NCI-H2107 treated with DMSO at 0.1 percent for 48 hours (cell line): ENCODE results near the gene ARAP2.
"Not testable (repeated sequence)": the region's sequence is repeated elsewhere in the genome, so short reads cannot be mapped to it uniquely, and the experiment has no call there.

Experiments
- DNase-seq: peaks from one replicate; lab custom pipeline; 2025; ENCODE audit not compliant: unreplicated experiment; lab: John Stamatoyannopoulos, UW

The ARAP2 gene

DNA sequence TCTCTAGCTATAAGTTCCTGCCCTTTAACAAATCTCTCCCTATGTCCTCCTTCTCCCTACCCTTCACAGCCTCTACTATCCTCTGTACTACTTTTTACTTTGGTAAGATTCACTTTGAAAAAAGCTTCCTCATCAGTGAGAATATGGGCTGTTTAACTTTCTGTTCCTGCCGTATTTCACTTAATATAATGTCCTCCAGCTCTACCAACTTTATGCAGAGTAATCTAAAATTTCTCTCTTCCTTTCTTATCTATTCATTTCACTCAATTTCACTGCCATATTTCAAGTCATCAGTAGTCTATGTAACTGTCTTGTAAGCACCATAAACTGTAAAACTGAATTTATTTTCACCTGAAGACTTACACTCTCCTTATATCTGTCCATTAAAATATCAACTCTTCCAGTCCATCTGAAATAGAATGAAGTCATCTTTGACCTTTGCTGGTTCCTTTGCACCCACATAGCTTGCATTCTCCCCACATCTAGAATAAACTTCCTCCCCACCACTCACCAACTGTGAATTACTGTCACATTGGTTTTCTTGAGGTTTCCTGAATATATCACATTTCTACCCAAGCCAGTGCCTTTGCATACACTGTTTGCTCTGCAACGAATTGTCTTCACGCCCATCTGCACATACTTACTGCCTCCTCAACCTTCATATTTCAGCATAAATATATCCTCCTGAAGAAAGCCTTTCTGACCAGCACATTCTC is 54.6 kb downstream of the ARAP2 start:
- DNase-seq: no peak

DNA sequence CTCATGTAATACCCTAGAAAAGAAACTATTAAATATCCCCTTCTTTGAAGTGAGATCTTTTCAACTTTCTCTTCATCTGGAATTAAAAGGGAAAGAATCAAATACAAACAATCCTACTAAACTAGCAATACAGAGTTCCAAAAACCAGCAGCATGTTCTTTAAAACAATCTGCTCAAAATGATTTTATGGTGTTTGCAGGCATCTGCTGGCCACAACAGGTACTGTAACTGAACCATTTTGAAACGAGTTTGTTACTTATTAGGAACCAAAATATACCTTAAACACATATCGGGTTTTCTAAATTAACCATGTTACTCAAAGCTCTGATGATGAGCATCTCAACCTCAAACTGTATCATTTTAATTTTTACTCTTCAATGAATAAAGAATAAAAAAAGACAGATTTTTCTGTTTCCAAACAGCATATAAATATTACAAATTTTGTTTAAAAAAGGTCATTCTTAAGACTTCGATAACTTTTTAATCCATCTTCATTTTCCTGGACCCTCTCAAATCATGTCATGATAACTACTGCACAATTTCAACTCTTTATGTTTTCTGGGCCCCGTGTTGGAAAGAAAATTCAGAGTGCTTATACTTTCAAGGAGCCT is 56.5 kb downstream of the ARAP2 start:
- DNase-seq: peak; percentile 5

DNA sequence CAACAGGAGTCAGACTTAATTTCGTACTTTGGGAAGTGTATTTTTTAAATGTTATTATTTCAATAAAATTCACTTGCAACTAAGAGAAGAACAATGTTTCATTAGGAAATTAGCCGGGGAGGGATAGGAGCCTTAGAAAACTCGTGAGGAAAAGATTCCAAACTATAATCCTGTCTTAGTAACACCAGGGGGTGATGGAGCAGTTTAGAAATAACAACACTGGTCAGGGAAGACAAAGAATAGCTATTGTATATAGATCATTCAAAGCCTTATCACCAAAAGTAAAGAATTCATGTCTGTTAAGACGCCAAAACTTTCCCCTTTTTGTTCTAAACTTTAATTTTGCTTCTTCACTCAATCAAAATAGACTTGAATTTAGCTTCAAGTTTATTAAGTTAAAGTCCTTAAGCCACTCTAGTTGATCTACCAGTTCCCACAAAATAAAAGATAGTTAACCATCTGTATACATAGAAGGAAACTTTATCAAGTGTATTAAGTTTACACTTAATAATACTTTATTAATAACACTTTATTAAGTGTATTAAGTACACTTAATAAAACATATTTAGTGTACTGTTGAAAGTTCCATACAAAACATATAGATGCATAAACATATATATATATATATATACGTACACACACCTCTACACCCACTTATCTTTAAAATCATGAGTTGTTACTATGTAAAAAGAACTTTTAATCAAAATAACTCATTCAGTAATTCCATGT is 60.5 kb downstream of the ARAP2 start:
- DNase-seq: no peak

DNA sequence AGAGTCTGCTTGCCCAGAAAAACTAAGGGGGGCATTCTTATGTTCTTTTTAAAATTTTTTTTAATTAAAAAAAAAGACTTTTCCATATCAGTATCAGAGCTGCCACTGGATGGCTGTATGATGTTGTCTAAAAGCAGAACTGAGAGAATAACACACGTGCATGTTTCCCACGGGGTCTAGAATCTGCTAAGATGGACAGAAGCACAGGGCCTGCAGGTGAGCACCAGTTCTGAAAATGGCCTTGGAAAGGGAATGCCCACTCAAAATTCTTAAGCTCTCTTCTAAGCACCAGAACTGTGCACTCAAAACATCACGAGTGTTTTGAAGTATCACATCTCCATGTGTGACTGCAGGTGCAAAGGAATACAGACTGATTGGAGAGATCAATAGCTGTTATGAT is 61.1 kb downstream of the ARAP2 start:
- no peak for DNase-seq

DNA sequence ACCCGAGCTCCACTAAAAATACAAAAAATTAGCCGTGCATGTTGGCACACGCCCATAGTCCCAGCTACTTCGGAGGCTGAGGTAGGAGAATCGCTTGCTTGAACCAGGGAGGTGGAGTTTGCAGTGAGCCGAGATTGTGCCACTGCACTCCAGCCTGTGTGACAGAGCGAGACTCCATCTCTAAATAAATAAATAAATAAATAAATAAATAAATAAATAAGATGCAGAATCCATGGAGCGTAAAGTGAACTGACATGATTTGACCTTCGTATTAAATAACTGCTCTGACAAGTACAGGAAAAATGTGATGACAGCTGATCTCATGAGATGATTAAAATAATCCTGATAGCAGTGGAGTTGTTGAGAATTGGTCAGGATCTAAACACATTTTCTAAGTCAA is 62.0 kb downstream of the ARAP2 start:
- DNase-seq: not testable (repeated sequence)

DNA sequence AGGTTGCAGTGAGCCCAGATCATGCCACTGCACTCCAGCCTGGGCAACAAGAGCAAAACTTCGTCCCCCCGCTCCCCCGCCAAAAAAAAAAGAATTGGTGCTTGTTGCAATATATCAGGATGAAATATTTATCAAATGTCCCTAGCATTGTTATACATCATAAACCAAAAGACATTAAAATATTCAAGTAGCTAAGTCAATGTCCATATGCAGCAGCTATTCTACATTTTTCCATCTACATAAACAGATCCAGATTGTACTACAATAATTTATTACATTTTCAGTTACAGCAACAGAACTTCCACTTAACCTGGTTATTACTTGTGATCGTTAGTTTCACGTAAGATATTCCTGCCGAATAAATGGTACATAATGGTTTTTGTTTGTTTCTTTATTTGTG is 64.1 kb downstream of the ARAP2 start:
- no peak for DNase-seq

DNA sequence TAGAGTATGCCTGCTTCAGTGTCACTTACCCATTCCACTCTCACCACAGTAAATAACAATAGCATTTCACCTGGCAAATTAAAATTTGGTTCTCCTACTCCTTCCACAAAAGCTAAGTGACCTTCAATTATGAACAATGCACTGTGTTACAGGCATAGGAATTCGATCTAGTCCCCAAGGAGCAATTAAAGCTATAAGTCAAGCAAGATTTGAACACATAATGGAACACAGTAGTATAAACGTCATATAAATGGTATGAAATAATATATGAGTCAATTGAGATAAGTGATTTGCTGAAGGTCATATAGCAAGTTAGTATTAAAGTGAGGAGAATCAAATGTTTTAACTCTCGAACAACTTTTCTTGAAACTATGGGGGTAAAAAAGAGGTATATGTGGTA is 65.8 kb downstream of the ARAP2 start:
- peak; percentile 21 for DNase-seq

DNA sequence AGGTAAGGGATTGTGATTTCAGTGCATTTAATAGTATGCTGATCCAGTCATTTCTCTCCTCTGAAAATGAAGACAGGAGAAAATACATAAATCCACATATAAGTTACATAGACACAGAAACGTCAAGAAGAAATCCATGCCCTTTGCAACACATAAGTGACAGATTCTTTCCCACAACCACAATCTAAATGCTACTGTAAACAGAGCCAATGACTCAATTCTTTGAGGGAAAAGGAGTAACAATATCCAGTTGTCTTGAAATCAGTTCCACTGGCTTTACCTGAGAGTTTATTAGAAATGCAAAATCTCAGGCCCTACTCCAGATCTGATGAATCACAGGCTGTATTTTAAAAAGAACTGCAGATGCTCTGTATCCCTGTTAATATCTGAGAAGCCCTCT is 66.4 kb downstream of the ARAP2 start:
- DNase-seq: no peak

DNA sequence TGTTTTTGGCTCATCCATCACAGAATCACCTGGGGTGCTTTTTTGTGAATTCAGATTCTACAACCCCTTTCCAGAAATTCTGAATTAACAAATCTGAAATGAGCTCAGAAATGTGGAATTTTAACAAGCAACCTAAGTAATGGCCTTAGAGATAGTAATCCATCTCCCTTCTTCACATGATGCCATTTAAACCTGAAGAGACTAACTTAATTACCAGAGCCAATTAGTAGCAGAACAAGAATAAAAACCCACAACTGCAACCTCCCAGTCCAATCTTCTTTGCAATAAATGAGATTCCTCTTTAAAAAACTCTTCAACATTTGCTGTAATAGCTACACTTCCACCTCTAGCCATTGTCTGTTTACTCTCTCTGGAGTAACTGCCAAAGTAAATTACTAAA is 69.7 kb downstream of the ARAP2 start:
- no peak for DNase-seq

DNA sequence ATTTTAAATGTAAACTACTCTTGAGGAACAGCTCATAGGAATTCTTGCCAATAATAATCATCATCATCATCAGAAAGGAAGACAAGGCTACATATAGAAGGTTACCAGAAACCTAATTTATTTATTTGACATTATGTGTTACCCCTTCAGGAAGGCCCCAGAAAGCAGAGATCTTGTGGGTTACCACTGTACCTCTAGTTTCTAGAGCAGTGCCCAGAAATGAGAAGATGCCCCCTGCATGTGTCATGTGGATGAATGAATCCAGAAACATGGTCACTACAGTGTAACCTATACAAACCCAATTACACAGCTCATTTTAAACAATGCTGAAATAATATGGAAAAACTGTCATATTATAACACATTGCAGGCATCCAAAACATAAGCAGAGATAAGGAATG is 70.4 kb downstream of the ARAP2 start:
- no peak for DNase-seq

DNA sequence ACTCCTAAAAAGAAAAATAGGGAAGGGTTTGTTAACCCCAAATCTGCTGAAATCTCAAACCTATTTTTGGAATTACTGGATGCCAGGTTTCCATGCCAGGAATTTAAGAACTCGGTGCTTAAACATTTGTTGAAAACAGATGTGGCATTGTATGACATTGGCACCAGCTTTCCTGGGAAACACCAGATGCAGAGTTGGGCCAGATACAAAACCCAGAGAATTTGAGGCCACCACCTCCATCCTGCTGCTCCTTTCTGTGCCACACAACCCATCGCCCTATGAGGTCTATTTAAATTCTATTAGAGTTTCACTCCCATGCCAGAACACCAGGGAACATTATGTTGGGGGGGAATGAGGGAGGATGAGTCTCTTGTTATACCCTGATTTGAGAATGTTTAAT is 71.7 kb downstream of the ARAP2 start:
- DNase-seq: no peak

DNA sequence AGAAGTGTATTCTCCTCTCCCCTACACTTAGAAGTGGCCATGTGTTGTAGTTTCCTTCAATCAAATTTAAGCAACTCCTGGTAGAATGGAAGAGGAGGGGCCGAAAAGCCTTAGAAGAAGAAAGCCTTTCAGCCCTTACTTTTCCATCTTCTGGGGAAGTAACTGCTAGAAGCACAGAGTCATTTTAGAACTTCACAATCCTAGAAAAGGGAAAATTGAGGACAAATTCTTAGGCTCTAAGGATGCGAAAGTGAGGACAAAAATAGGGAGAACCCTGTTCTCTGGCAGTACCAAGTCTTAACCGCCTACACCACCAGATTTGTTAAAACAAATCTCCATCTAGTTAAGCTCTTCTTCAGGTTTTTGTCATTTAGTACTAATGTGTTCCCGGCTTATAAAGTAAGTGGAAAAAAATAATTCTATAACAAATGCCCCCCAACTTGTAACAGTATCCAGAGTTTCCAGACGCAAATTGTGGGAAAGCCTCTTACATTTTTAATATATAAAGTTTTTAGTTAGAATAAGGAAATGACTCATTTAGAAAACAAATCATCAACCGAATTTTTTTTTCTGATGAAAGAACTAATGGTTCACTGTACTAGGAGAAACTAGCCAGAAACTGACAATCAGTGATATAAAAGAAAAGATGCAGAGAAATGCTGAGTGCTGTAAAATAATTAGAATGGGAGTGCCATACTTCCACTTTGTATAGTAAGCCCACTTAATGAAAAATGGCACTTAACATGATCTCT is 76.0 kb downstream of the ARAP2 start:
- no peak for DNase-seq

DNA sequence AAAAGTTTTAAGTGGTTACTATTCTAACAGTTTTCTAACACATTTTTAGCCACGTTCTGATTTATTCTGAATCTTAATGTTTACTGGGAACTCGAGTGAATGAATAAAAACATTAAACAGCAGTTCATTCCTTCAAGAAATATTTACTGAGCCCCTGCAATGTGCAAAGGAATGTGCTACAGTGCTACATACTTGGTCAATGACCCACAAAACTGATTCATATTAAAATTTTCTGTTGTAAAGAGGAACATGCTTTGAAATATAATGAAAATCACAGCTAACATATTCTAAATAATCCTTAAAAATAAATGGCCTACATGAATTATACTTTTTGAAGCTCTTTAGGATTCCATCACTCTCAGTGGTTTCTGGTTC is 78.7 kb downstream of the ARAP2 start:
- no peak for DNase-seq

DNA sequence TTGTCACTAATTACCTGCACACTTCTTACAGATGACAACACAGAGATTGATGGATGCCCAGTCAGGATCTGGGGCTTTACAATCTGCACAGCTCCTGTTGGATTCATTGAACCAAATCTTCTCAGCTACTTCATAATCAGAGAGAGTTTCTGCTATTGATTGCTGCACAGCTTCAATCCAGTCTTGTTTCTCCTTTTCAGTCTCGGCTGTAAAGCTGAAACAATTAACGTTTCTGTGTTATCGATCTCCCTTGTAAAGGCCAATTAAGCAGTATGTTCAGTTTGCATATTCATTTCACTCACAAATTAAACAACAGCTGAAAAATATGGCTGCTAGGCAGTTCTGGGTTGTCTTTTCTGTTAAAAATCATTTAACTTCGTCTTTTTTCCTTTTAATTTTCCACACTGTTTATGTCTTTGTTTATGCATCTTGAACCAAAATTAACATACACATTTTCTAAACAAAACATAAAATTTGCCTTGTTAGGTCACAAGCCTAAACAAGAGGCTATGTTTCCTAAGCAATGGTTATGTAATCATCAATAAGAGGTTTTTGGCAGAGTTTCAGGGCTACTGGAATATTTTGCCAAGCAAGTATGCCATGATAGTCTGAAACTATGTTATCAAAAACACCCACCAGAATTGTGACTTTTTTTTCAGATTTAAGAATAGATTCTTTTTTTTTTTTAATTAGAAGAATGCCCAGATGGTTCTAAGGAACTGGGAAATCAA is 79.2 kb downstream of the ARAP2 start:
- no peak for DNase-seq

DNA sequence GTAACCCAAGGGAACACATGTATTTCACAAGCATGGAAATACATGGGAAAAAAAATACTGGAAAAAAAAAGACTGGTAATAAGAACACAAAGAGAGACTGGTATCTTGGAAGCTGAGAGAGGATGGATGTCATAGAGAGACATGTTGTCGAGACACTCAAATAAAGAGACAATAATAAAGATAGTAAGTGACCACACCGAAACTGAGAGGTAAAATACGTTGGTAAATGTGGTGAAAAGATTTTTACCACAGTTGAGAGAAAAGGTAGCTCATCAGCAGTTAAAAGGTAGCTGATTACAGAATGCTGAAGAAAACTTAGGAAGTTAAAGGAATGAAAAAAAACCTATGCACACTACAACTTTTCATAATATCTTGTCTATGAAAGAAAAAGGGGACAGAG is 81.1 kb downstream of the ARAP2 start:
- no peak for DNase-seq

DNA sequence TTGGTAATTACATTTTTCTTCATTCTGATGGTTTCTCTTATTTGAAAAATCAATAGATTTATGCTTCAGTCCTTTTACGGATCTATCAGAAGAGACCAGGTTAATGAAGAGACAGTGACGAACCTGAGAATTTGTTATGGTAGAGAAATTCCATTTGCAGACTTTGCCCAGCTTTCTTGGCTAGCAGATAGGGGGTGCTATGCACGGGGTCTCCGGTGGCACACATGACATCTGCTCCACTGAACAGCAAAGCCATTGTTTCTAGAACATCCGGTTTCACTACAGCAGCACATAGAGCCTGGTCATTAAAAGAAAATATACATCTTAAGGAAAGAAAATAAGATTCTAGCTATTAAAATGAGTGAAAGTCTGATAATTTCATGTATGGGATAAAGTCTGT is 85.1 kb downstream of the ARAP2 start:
- no peak for DNase-seq

DNA sequence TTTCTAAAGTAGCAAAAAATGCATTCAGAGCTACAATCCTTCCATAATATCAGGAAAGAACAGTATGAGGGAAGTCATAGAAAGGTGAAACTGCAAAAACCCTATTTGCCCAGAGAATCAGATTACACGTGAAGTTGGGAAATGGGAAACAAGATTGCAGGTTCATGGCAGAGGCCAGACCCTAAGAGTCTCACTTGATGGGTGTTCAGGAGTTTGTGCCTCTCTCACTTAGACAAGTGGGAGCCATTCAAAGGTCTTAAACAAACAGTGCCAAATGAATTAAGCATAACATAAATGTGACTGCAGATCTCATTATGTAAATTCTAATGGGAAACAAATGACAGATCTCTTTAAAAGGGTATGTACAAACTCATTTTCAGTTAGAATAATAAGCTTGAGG is 91.6 kb downstream of the ARAP2 start:
- peak; percentile 51 for DNase-seq

DNA sequence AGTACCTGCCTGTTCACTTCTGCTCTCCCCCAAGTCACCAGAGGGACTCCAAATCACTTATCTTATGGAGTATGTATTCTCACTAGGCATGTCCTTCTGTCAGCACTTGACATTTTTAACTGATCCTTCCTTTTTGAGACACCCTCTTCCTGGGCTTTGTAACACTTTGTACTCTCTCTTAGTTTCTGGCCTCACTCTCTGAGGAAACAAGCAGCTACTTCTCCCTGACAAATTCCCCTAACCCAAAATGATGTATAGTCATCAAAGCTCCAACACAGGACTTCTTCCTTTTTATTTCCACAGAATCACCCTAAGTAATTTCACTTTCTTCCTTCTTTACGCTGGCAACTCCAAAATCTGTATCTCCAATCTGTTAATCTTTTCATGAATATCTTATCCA is 101.8 kb downstream of the ARAP2 start:
- no peak for DNase-seq

DNA sequence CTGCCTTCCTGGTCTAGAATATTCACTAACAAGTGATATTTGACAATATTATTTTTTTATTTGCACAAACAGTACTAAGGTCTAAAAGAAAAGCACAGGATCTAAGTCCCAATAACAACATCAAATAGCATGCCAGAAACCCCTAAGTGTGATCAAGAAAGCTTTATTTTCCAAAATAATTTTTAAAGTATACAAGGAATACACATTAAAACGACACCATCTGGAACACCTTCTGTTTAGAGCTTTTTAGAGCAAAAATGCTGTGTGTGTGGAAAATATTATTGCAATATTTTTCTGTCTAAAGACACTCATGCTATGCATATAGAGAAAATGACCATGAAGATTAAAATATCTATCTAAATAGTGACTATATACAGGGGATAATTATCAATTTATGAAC is 103.1 kb downstream of the ARAP2 start:
- no peak for DNase-seq

DNA sequence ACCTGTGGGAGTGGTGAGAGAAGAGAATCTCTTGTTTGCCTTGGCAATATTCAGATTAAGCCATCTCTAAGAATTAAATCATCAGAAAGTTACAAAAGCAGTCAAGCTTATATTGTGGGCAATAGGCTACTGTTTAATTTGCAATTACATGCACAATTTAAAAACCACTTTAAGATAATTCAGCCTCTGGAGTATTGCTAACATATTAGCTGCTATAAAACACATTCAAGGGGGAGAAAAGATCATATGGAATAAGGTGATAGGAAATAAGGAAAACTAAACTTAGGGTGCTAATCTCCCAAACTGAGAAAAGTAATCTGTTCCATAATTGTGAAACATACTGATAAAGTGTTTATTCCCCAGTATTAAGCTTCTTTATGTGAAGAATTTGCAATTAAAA is 103.9 kb downstream of the ARAP2 start:
- DNase-seq: no peak

DNA sequence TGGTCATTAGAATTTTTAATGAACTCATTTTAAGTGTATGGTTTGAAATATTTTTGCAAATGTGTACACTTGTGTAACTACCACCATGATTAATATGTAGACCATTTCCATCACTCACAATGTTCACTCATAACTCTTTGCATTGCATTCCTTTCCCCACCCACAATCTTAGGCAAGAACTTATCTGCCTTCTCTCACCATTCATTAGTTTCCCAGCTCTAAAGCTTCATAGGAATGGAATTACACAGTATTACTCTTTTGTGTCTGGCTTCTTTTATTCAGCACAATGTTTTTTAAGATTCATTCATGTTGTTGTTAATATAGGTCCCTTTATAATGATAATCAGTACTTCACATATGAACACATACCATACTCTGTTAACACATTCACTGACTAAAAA is 106.1 kb downstream of the ARAP2 start:
- DNase-seq: no peak
